ENCODE data around the gene YEATS4.
A peak's percentile ranks its signal among the peaks of the same experiment; 100 is the strongest.

Gene YEATS4

GRCh38 chr12:69425417-69425816 lies 65.9 kb downstream of the YEATS4 start:
- no peak overlapping the region for H3K9ac ChIP-seq (ENCODE audit: low read length in 5 of 5)
- peaks cover 0 to 9% (median 8%) of the 10 kb centered on the region in 5 donors for H3K4me1 ChIP-seq (ENCODE audit: control insufficient read depth in 5 of 5, insufficient read depth in 5 of 5, low read length in 5 of 5)
- H3K27me3 ChIP-seq (ENCODE audit: control insufficient read depth in 5 of 5, insufficient read depth in 4 of 5, low read length in 5 of 5) = no peaks in the 10 kb centered on the region
- H3K27ac ChIP-seq (ENCODE audit: low read depth, low read length) = no peak overlapping the region
- H3K9me3 ChIP-seq (ENCODE audit: control insufficient read depth in 5 of 5, low read length in 5 of 5) = peaks cover 0 to 3% (median 0%) of the 10 kb centered on the region in 5 donors
- peaks cover 0 to 2% (median 0%) of the 10 kb centered on the region in 5 donors for H3K36me3 ChIP-seq (ENCODE audit: control insufficient read depth in 5 of 5, insufficient read depth in 5 of 5, low read length in 5 of 5)
- no peak overlapping the region for H3K4me3 ChIP-seq (ENCODE audit: low read depth in 1 of 5, low read length in 5 of 5)

- H3K9me3 ChIP-seq (ENCODE audit: control insufficient read depth in 5 of 5, low read length in 5 of 5) = peaks cover 0 to 3% (median 0%) of the 10 kb centered on the region in 5 donors
- peaks cover 0 to 23% (median 17%) of the 10 kb centered on the region in 5 donors for H3K4me1 ChIP-seq (ENCODE audit: control insufficient read depth in 5 of 5, insufficient read depth in 5 of 5, low read length in 5 of 5)
- H3K36me3 ChIP-seq (ENCODE audit: control insufficient read depth in 5 of 5, insufficient read depth in 5 of 5, low read length in 5 of 5) = peaks cover 0 to 2% (median 0%) of the 10 kb centered on the region in 5 donors
- H3K4me3 ChIP-seq (ENCODE audit: low read depth in 1 of 5, low read length in 5 of 5) = no peak overlapping the region
- no peaks in the 10 kb centered on the region for H3K27me3 ChIP-seq (ENCODE audit: control insufficient read depth in 5 of 5, insufficient read depth in 4 of 5, low read length in 5 of 5)
- no peak overlapping the region for H3K27ac ChIP-seq (ENCODE audit: low read depth, low read length)
- H3K9ac ChIP-seq (ENCODE audit: low read length in 5 of 5) = no peak overlapping the region
Measured at GRCh38 chr12:69428351-69429073, 69.0 kb downstream of the YEATS4 start.

DNA sequence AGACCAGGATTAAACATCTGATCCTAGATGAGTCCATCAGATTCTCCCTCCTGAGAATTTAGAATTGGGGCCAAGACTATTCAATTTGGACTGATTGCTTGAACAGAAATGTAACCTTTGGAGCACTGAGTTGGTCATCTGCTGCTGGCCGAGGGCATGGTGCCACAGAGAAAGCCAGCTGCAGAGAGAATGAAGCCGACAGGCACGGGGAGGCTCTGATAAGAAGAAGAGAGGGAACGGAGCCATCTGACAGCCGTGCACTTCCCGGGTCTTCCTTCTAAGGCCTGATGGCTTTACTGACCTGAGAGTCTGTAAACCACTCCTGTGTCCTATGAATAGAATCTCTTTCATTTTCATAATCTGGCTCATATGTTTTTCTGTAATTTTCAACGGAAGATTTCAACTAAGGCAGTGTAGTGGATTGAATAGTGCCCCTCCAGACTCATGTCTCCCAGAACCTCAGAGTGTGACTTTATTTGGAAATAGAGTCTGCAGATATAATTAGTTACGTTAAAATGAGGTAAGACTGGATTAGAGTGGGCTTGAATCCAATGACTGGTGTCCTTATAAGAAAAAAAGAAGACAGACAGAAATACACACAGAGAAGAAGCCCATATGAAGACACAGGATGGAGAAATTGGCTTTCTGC lies 71.5 kb downstream of the YEATS4 start:
- H3K4me3 ChIP-seq (ENCODE audit: low read depth in 1 of 5, low read length in 5 of 5) = peak overlapping the region in 1 of 5 donors; percentile 41

GRCh38 chr12:69431591-69432222 lies 72.2 kb downstream of the YEATS4 start:
- Histone ChIP-seq H3K9ac (ENCODE audit: low read length in 5 of 5) (no peak overlapping the region), H3K4me3 (ENCODE audit: low read depth in 1 of 5, low read length in 5 of 5) (no peak overlapping the region), H3K4me1 (ENCODE audit: control insufficient read depth in 5 of 5, insufficient read depth in 5 of 5, low read length in 5 of 5) (peaks cover 0 to 23% (median 17%) of the 10 kb centered on the region in 5 donors), H3K36me3 (ENCODE audit: control insufficient read depth in 5 of 5, insufficient read depth in 5 of 5, low read length in 5 of 5) (no peaks in the 10 kb centered on the region), H3K27ac (ENCODE audit: low read depth, low read length) (peak overlapping the region; percentile 18), H3K9me3 (ENCODE audit: control insufficient read depth in 5 of 5, low read length in 5 of 5) (no peaks in the 10 kb centered on the region), H3K27me3 (ENCODE audit: control insufficient read depth in 5 of 5, insufficient read depth in 4 of 5, low read length in 5 of 5) (no peaks in the 10 kb centered on the region)

More for the DNA sequence above, 71.5 kb downstream of the YEATS4 start:
- Histone ChIP-seq H3K4me1 (ENCODE audit: control insufficient read depth in 5 of 5, insufficient read depth in 5 of 5, low read length in 5 of 5) (peaks cover 0 to 23% (median 17%) of the 10 kb centered on the region in 5 donors), H3K27ac (ENCODE audit: low read depth, low read length) (peak overlapping the region; percentile 18), H3K27me3 (ENCODE audit: control insufficient read depth in 5 of 5, insufficient read depth in 4 of 5, low read length in 5 of 5) (no peaks in the 10 kb centered on the region), H3K36me3 (ENCODE audit: control insufficient read depth in 5 of 5, insufficient read depth in 5 of 5, low read length in 5 of 5) (no peaks in the 10 kb centered on the region), H3K9me3 (ENCODE audit: control insufficient read depth in 5 of 5, low read length in 5 of 5) (no peaks in the 10 kb centered on the region), H3K9ac (ENCODE audit: low read length in 5 of 5) (peak overlapping the region in 2 of 5 donors; percentile 14 to 32)

- Histone ChIP-seq H3K27me3 (ENCODE audit: control insufficient read depth in 5 of 5, insufficient read depth in 4 of 5, low read length in 5 of 5) (no peaks in the 10 kb centered on the region), H3K4me3 (ENCODE audit: low read depth in 1 of 5, low read length in 5 of 5) (no peak overlapping the region), H3K36me3 (ENCODE audit: control insufficient read depth in 5 of 5, insufficient read depth in 5 of 5, low read length in 5 of 5) (no peaks in the 10 kb centered on the region), H3K4me1 (ENCODE audit: control insufficient read depth in 5 of 5, insufficient read depth in 5 of 5, low read length in 5 of 5) (peaks cover 0 to 19% (median 13%) of the 10 kb centered on the region in 5 donors), H3K9ac (ENCODE audit: low read length in 5 of 5) (no peak overlapping the region), H3K9me3 (ENCODE audit: control insufficient read depth in 5 of 5, low read length in 5 of 5) (no peaks in the 10 kb centered on the region), H3K27ac (ENCODE audit: low read depth, low read length) (no peak overlapping the region)
Measured at GRCh38 chr12:69433653-69434052, 74.1 kb downstream of the YEATS4 start.

- Histone ChIP-seq H3K27ac (ENCODE audit: low read depth, low read length) (no peak overlapping the region), H3K4me3 (ENCODE audit: low read depth in 1 of 5, low read length in 5 of 5) (no peak overlapping the region), H3K27me3 (ENCODE audit: control insufficient read depth in 5 of 5, insufficient read depth in 4 of 5, low read length in 5 of 5) (no peaks in the 10 kb centered on the region), H3K9ac (ENCODE audit: low read length in 5 of 5) (no peak overlapping the region), H3K9me3 (ENCODE audit: control insufficient read depth in 5 of 5, low read length in 5 of 5) (no peaks in the 10 kb centered on the region), H3K4me1 (ENCODE audit: control insufficient read depth in 5 of 5, insufficient read depth in 5 of 5, low read length in 5 of 5) (peaks cover 0 to 12% (median 5%) of the 10 kb centered on the region in 5 donors), H3K36me3 (ENCODE audit: control insufficient read depth in 5 of 5, insufficient read depth in 5 of 5, low read length in 5 of 5) (no peaks in the 10 kb centered on the region)
Measured at GRCh38 chr12:69435644-69436043, 76.1 kb downstream of the YEATS4 start.

- Histone ChIP-seq H3K27ac (ENCODE audit: low read depth, low read length) (no peak overlapping the region), H3K4me3 (ENCODE audit: low read depth in 1 of 5, low read length in 5 of 5) (no peak overlapping the region), H3K9ac (ENCODE audit: low read length in 5 of 5) (no peak overlapping the region), H3K36me3 (ENCODE audit: control insufficient read depth in 5 of 5, insufficient read depth in 5 of 5, low read length in 5 of 5) (no peaks in the 10 kb centered on the region), H3K4me1 (ENCODE audit: control insufficient read depth in 5 of 5, insufficient read depth in 5 of 5, low read length in 5 of 5) (no peaks in the 10 kb centered on the region), H3K27me3 (ENCODE audit: control insufficient read depth in 5 of 5, insufficient read depth in 4 of 5, low read length in 5 of 5) (no peaks in the 10 kb centered on the region), H3K9me3 (ENCODE audit: control insufficient read depth in 5 of 5, low read length in 5 of 5) (no peaks in the 10 kb centered on the region)
Measured at GRCh38 chr12:69437073-69437472, 77.5 kb downstream of the YEATS4 start.

DNA sequence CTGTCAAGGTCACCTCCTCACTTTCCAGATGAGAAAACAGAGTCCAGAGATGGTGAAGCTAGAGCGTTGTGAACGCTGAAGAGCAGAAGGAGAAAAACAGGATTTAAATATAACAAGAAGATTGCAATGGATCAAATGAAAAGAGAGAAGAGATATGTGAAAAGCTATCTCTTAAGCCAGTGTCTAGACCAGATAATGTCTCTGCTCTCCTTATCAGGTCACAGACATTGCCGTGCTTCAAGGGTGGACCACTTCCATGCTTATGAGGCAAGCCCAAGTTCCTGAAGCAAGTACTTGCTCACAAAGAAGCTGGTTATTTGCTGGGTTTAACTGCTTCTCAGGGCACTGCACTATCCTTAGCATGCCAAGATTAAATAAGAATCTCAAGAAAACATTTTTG lies 79.0 kb downstream of the YEATS4 start:
- Histone ChIP-seq H3K27me3 (ENCODE audit: control insufficient read depth in 5 of 5, insufficient read depth in 4 of 5, low read length in 5 of 5) (no peaks in the 10 kb centered on the region), H3K4me3 (ENCODE audit: low read depth in 1 of 5, low read length in 5 of 5) (no peak overlapping the region), H3K9ac (ENCODE audit: low read length in 5 of 5) (no peak overlapping the region), H3K4me1 (ENCODE audit: control insufficient read depth in 5 of 5, insufficient read depth in 5 of 5, low read length in 5 of 5) (no peaks in the 10 kb centered on the region), H3K9me3 (ENCODE audit: control insufficient read depth in 5 of 5, low read length in 5 of 5) (no peaks in the 10 kb centered on the region), H3K36me3 (ENCODE audit: control insufficient read depth in 5 of 5, insufficient read depth in 5 of 5, low read length in 5 of 5) (no peaks in the 10 kb centered on the region), H3K27ac (ENCODE audit: low read depth, low read length) (no peak overlapping the region)

DNA sequence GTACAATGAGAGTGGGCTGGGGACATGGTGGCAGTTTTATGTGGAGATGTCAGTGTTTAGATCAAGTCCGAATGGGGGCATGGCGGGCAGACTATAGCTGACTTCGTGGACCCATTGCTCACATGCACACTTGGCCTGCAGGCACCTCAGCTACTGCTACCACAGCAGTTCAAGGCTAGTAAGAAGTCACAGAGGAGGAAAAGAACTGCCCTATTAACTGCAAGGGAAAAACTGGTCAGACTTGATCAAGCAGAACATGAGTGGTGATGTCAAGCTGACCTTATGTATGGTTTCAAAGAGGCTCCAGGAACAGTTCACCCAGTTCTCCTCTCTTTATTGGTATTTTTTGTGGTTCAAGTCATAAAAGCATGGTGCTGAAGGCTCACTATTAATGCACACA lies 80.5 kb downstream of the YEATS4 start:
- Histone ChIP-seq H3K27ac (ENCODE audit: low read depth, low read length) (no peak overlapping the region), H3K36me3 (ENCODE audit: control insufficient read depth in 5 of 5, insufficient read depth in 5 of 5, low read length in 5 of 5) (no peaks in the 10 kb centered on the region), H3K9ac (ENCODE audit: low read length in 5 of 5) (no peak overlapping the region), H3K27me3 (ENCODE audit: control insufficient read depth in 5 of 5, insufficient read depth in 4 of 5, low read length in 5 of 5) (no peaks in the 10 kb centered on the region), H3K4me1 (ENCODE audit: control insufficient read depth in 5 of 5, insufficient read depth in 5 of 5, low read length in 5 of 5) (no peaks in the 10 kb centered on the region), H3K4me3 (ENCODE audit: low read depth in 1 of 5, low read length in 5 of 5) (no peak overlapping the region), H3K9me3 (ENCODE audit: control insufficient read depth in 5 of 5, low read length in 5 of 5) (no peaks in the 10 kb centered on the region)

All from subcutaneous abdominal adipose tissue (tissue), 5 donors.